GM23338 (cell line): Measurements from ENCODE around the gene STK36. TPM values are rescaled to one million over a fixed set of nuclear protein-coding genes. Genes with fewer than 3 reads are reported as not detected.
A peak's percentile ranks its signal among the peaks of the same experiment; 100 is the strongest.

Experiments used
- ATAC-seq: fragments of 200-7000 bp; cut with Tn5 transposase; 3 replicates; pipeline ENCODE4 v1.9.1; 2020
- DNase-seq: peaks from one replicate; pipeline ENCODE4 v3.0.0-alpha.2; 2015; ENCODE audit warnings: low spot score
- H2AFZ ChIP-seq: fragments of 200-600 bp; sonication (generic); 2 replicates; pipeline ENCODE4 v1.8.0; 2016; ENCODE audit warnings: antibody characterized with exemption, mild to moderate bottlenecking, moderate library complexity
- H3F3A ChIP-seq: fragments of 200-600 bp; sonication (generic); replicated peaks from 2 replicates; pipeline ENCODE4 v1.8.0; 2017; ENCODE audit warnings: antibody characterized with exemption, mixed run types, low read depth
- H3K27ac ChIP-seq: fragments of 200-600 bp; sonication (generic); 2 replicates; pipeline ENCODE4 v1.6.1; 2016; ENCODE audit warnings: low read depth
- H3K27me3 ChIP-seq: fragments of 200-600 bp; sonication (generic); 2 replicates; pipeline ENCODE4 v1.8.0; 2016; ENCODE audit warnings: mild to moderate bottlenecking, mixed run types, moderate library complexity; ENCODE audit not compliant: insufficient read depth
- H3K36me3 ChIP-seq: fragments of 200-600 bp; sonication (generic); 2 replicates; pipeline ENCODE4 v1.8.0; 2016; ENCODE audit warnings: mild to moderate bottlenecking; ENCODE audit not compliant: insufficient read depth
- H3K4me1 ChIP-seq: fragments of 200-600 bp; sonication (generic); 2 replicates; pipeline ENCODE4 v1.8.0; 2016; ENCODE audit warnings: mild to moderate bottlenecking, moderate library complexity; ENCODE audit not compliant: insufficient read depth
- H3K4me2 ChIP-seq: fragments of 200-600 bp; sonication (generic); 2 replicates; pipeline ENCODE4 v1.7.1; 2017; ENCODE audit warnings: mixed run types
- H3K4me3 ChIP-seq: fragments of 200-600 bp; sonication (generic); 2 replicates; pipeline ENCODE4 v1.6.1; 2016; ENCODE audit warnings: mixed run types
- H3K79me2 ChIP-seq: fragments of 200-600 bp; sonication (generic); replicated peaks from 2 replicates; pipeline ENCODE4 v1.8.0; 2017; ENCODE audit warnings: mild to moderate bottlenecking; ENCODE audit not compliant: insufficient read depth
- H3K9me2 ChIP-seq: fragments of 200-600 bp; sonication (generic); 2 replicates; pipeline ENCODE4 v1.8.0; 2017; ENCODE audit not compliant: insufficient read depth
- H4K20me1 ChIP-seq: fragments of 200-600 bp; sonication (generic); replicated peaks from 2 replicates; pipeline ENCODE4 v1.8.0; 2017; ENCODE audit warnings: mild to moderate bottlenecking; ENCODE audit not compliant: insufficient read depth
- H3K27ac Mint-ChIP-seq: 2 replicates; pipeline ENCODE4 v1.8.0; 2020; ENCODE audit warnings: inconsistent platforms, mild to moderate bottlenecking, moderate library complexity, mixed read lengths
- H3K27me3 Mint-ChIP-seq: 3 replicates; pipeline ENCODE4 v1.8.0; 2022; ENCODE audit warnings: low read depth, mild to moderate bottlenecking, moderate library complexity, mixed read lengths, inconsistent platforms; ENCODE audit not compliant: insufficient read depth, poor library complexity
- H3K36me3 Mint-ChIP-seq: 3 replicates; pipeline ENCODE4 v1.8.0; 2021; ENCODE audit warnings: low read depth, mild to moderate bottlenecking, inconsistent platforms, moderate library complexity, mixed read lengths
- H3K4me1 Mint-ChIP-seq: 3 replicates; pipeline ENCODE4 v1.8.0; 2020; ENCODE audit warnings: mild to moderate bottlenecking, inconsistent platforms, mixed read lengths
- H3K4me3 Mint-ChIP-seq: 3 replicates; pipeline ENCODE4 v1.8.0; 2021; ENCODE audit warnings: moderate library complexity, mild to moderate bottlenecking, inconsistent platforms, mixed read lengths
- H3K9me3 Mint-ChIP-seq: 3 replicates; pipeline ENCODE4 v1.8.0; 2020; ENCODE audit warnings: moderate library complexity, mild to moderate bottlenecking, inconsistent platforms, mixed read lengths
- CREB1 ChIP-seq: fragments of 250-450 bp; sonication (Bioruptor Pico); IDR thresholded peaks from 2 replicates; pipeline ENCODE4 v1.5.0; 2020; ENCODE audit warnings: low read depth, mild to moderate bottlenecking, moderate library complexity
- ETS1 ChIP-seq: IDR thresholded peaks from 2 replicates; pipeline ENCODE4 v1.6.1; 2016; ENCODE audit warnings: antibody characterized with exemption
- EZH2 ChIP-seq: fragments of 200-600 bp; sonication (generic); IDR thresholded peaks from one replicate; pipeline ENCODE4 v1.8.0; 2017; ENCODE audit warnings: antibody characterized with exemption, mild to moderate bottlenecking, low read depth; ENCODE audit not compliant: unreplicated experiment
- EZH2phosphoT487 ChIP-seq: fragments of 200-600 bp; sonication (generic); IDR thresholded peaks from one replicate; pipeline ENCODE4 v1.8.1; 2018; ENCODE audit warnings: antibody characterized with exemption; ENCODE audit not compliant: unreplicated experiment
- JUNB ChIP-seq: IDR thresholded peaks from one replicate; pipeline ENCODE4 v1.6.1; 2016; ENCODE audit warnings: antibody characterized with exemption; ENCODE audit not compliant: unreplicated experiment
- NANOG ChIP-seq: IDR thresholded peaks from 2 replicates; pipeline ENCODE4 v1.6.1; 2016; ENCODE audit warnings: antibody characterized with exemption, borderline replicate concordance
- POLR2AphosphoS5 ChIP-seq: IDR thresholded peaks from 2 replicates; pipeline ENCODE4 v1.6.1; 2016; ENCODE audit warnings: antibody characterized with exemption, low read depth
- STAT1 ChIP-seq: IDR thresholded peaks from one replicate; pipeline ENCODE4 v1.6.1; 2016; ENCODE audit warnings: antibody characterized with exemption; ENCODE audit not compliant: unreplicated experiment
- ZNF114 ChIP-seq: fragments of 250-450 bp; sonication (Bioruptor Pico); IDR thresholded peaks from 2 replicates; pipeline ENCODE4 v1.5.0; 2020; ENCODE audit warnings: mild to moderate bottlenecking, moderate library complexity
- ZNF331 ChIP-seq: fragments of 250-450 bp; sonication (Bioruptor Pico); IDR thresholded peaks from 2 replicates; pipeline ENCODE4 v1.5.0; 2020; ENCODE audit warnings: low read depth, mild to moderate bottlenecking, moderate library complexity
- polyA plus RNA-seq: library from polyadenylated mRNA; unstranded; fragments of >200 nt; fragmentation: Nextera tagmentation; extraction: Ambion mirVana; gene quantifications from 2 replicates; pipeline ENCODE4 v1.2.1, GENCODE V29; 2016
- total RNA-seq: library from RNA; depleted of rRNA; stranded (reverse); fragments of >200 nt; shearing (Covaris generic); gene quantifications from 2 replicates; pipeline ENCODE4 v1.2.3, GENCODE V29; 2014
- TF ChIP-seq, protein P1 (sequence below): IDR thresholded peaks from one replicate; pipeline ENCODE4 v1.6.1; 2018; ENCODE audit warnings: antibody characterized with exemption; ENCODE audit not compliant: unreplicated experiment

Gene STK36
- total and polyA plus RNA-seq, 2 experiments from 2014 or later = 21.2 to 26.3 TPM

- TF ChIP-seq, protein P1, sequence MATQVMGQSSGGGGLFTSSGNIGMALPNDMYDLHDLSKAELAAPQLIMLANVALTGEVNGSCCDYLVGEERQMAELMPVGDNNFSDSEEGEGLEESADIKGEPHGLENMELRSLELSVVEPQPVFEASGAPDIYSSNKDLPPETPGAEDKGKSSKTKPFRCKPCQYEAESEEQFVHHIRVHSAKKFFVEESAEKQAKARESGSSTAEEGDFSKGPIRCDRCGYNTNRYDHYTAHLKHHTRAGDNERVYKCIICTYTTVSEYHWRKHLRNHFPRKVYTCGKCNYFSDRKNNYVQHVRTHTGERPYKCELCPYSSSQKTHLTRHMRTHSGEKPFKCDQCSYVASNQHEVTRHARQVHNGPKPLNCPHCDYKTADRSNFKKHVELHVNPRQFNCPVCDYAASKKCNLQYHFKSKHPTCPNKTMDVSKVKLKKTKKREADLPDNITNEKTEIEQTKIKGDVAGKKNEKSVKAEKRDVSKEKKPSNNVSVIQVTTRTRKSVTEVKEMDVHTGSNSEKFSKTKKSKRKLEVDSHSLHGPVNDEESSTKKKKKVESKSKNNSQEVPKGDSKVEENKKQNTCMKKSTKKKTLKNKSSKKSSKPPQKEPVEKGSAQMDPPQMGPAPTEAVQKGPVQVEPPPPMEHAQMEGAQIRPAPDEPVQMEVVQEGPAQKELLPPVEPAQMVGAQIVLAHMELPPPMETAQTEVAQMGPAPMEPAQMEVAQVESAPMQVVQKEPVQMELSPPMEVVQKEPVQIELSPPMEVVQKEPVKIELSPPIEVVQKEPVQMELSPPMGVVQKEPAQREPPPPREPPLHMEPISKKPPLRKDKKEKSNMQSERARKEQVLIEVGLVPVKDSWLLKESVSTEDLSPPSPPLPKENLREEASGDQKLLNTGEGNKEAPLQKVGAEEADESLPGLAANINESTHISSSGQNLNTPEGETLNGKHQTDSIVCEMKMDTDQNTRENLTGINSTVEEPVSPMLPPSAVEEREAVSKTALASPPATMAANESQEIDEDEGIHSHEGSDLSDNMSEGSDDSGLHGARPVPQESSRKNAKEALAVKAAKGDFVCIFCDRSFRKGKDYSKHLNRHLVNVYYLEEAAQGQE = no peak
- no peak for TF ChIP-seq NANOG
- no peak for TF ChIP-seq ZNF114
- no peak for TF ChIP-seq STAT1
- TF ChIP-seq EZH2phosphoT487 = no peak
- TF ChIP-seq JUNB = no peak
Measured at GRCh38 chr2:218643751-218644310, 28.1 kb upstream of the STK36 start (continued).

DNA sequence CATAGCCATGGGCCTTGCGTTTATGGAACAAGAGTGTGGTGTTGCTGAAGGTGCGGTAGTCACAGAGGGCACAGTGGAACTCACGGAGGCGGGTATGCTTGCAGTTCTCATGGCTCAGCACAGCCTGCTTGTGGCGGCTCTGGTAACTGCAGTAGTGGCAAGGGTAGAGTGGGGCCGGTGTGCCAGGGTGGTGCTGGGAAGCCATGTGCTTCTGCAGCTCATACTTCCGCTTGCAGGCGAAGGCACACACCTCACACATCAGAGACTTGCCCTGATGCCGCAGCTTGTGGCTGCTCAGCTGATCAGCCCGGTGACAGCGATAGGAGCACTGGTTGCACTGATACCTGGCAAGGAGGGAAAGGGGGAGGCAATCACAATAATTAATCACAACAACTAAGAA lies 27.2 kb upstream of the STK36 start:
- Mint-ChIP-seq H3K4me3 (no peak overlapping the region), H3K4me1 (no peaks in the 10 kb centered on the region), H3K27ac (no peak overlapping the region), H3K27me3 (peaks cover 6% of the 10 kb centered on the region), H3K9me3 (no peaks in the 10 kb centered on the region), H3K36me3 (peaks cover 76% of the 10 kb centered on the region)
- Histone ChIP-seq H3K36me3 (peaks cover 38% of the 10 kb centered on the region), H3K27me3 (no peaks in the 10 kb centered on the region), H3K79me2 (0 out of 2 replicates have a peak, but pooled peaks cover 7% of the 10 kb centered on the region), H3K9me2 (no peaks in the 10 kb centered on the region), H3K27ac (no peak overlapping the region), H3F3A (no peaks in the 10 kb centered on the region), H3K4me3 (no peak overlapping the region), H4K20me1 (peaks cover 18% of the 10 kb centered on the region), H2AFZ (no peak overlapping the region), H3K4me1 (no peaks in the 10 kb centered on the region), H3K4me2 (no peak overlapping the region)
- DNase-seq (no peak), ATAC-seq (peak; percentile 27; the same call in 2 of the 3 replicates)
- TF ChIP-seq ZNF114 (no peak), CREB1 (CRISPR knock-in tag) (no peak), STAT1 (no peak), ETS1 (no peak), EZH2 (no peak), EZH2phosphoT487 (no peak), POLR2AphosphoS5 (no peak), NANOG (no peak), ZNF331 (CRISPR knock-in tag) (no peak)
- TF ChIP-seq, protein P1 = no peak
